ENCODE data around the gene PTGS2.

The PTGS2 gene

GRCh38 chr1:186683652-186684410 is 3.6 kb upstream of the PTGS2 start:
- no peak for TF ChIP-seq CTCF (IDR thresholded peaks at IDR 0.05; ENCODE audit: low read depth, low read length)
- H3K4me3 ChIP-seq (ENCODE audit: low read depth, low read length) = no peak overlapping the region
- no peak for DNase-seq

GRCh38 chr1:186682736-186683135 is 2.5 kb upstream of the PTGS2 start:
- TF ChIP-seq CTCF (IDR thresholded peaks at IDR 0.05; ENCODE audit: low read depth, low read length) = no peak
- DNase-seq = no peak

More at GRCh38 chr1:186683652-186684410, 3.6 kb upstream of the PTGS2 start:
- Histone ChIP-seq H3K4me1 (no peaks in the 10 kb centered on the region), H3K9me3 (no peaks in the 10 kb centered on the region), H3K27me3 (peaks cover 32% of the 10 kb centered on the region), H3K36me3 (no peaks in the 10 kb centered on the region)

GRCh38 chr1:186681801-186682200 is 1.6 kb upstream of the PTGS2 start:
- TF ChIP-seq CTCF (IDR thresholded peaks at IDR 0.05; ENCODE audit: low read depth, low read length) = no peak
- no peaks in the 10 kb centered on the region for H3K4me1 ChIP-seq
- no peaks in the 10 kb centered on the region for H3K36me3 ChIP-seq
- no peaks in the 10 kb centered on the region for H3K9me3 ChIP-seq
- no peak overlapping the region for H3K4me3 ChIP-seq (ENCODE audit: low read depth, low read length)
- DNase-seq = no peak
- H3K27me3 ChIP-seq = peaks cover 35% of the 10 kb centered on the region

More at GRCh38 chr1:186682736-186683135, 2.5 kb upstream of the PTGS2 start:
- Histone ChIP-seq H3K4me3 (ENCODE audit: low read depth, low read length) (no peak overlapping the region), H3K4me1 (no peaks in the 10 kb centered on the region), H3K36me3 (no peaks in the 10 kb centered on the region), H3K9me3 (no peaks in the 10 kb centered on the region), H3K27me3 (peaks cover 35% of the 10 kb centered on the region)

- no peaks in the 10 kb centered on the region for H3K9me3 ChIP-seq
- no peaks in the 10 kb centered on the region for H3K4me1 ChIP-seq
- DNase-seq = no peak
- H3K27me3 ChIP-seq = peaks cover 35% of the 10 kb centered on the region
- no peaks in the 10 kb centered on the region for H3K36me3 ChIP-seq
- TF ChIP-seq CTCF (IDR thresholded peaks at IDR 0.05; ENCODE audit: low read depth, low read length) = no peak
- H3K4me3 ChIP-seq (ENCODE audit: low read depth, low read length) = no peak overlapping the region
These were observed 898 bp upstream of the PTGS2 start for GRCh38 chr1:186681121-186681520.

GRCh38 chr1:186679924-186680244 is 339 bp downstream of the PTGS2 start:
- no peak for DNase-seq
- no peak overlapping the region for H3K4me3 ChIP-seq (ENCODE audit: low read depth, low read length)
- no peak for TF ChIP-seq CTCF (IDR thresholded peaks at IDR 0.05; ENCODE audit: low read depth, low read length)
- H3K27me3 ChIP-seq = peaks cover 35% of the 10 kb centered on the region
- no peaks in the 10 kb centered on the region for H3K9me3 ChIP-seq
- no peaks in the 10 kb centered on the region for H3K36me3 ChIP-seq
- no peaks in the 10 kb centered on the region for H3K4me1 ChIP-seq

- no peak for DNase-seq
- H3K36me3 ChIP-seq = no peaks in the 10 kb centered on the region
- H3K9me3 ChIP-seq = no peaks in the 10 kb centered on the region
- no peak for TF ChIP-seq CTCF (IDR thresholded peaks at IDR 0.05; ENCODE audit: low read depth, low read length)
- H3K27me3 ChIP-seq = peaks cover 35% of the 10 kb centered on the region
- H3K4me1 ChIP-seq = no peaks in the 10 kb centered on the region
- no peak overlapping the region for H3K4me3 ChIP-seq (ENCODE audit: low read depth, low read length)
These were observed 2.1 kb downstream of the PTGS2 start for GRCh38 chr1:186678155-186678554.
